ENCODE data around the gene PBX3.

- TF ChIP-seq CERS6 (CRISPR knock-in tag; IDR thresholded peaks at IDR 0.05), result no peak
- no peak for TF ChIP-seq EP300 (IDR thresholded peaks at IDR 0.05; ENCODE audit: low read depth in 2 of 2, low read length in 2 of 2)
- TF ChIP-seq EP300 (CRISPR knock-in tag; IDR thresholded peaks at IDR 0.05; ENCODE audit: borderline replicate concordance), result no peak
- TF ChIP-seq TCF7L2 (IDR thresholded peaks at IDR 0.05; ENCODE audit: low read depth, low read length), result no peak
- TF ChIP-seq NCOR1 (IDR thresholded peaks at IDR 0.05; ENCODE audit: borderline replicate concordance, low read length), result no peak
- TF ChIP-seq ZNF280D (CRISPR knock-in tag; IDR thresholded peaks at IDR 0.05), result no peak
- TF ChIP-seq MAZ (IDR thresholded peaks at IDR 0.05; ENCODE audit: borderline replicate concordance, low read depth, low read length), result no peak
- no peak for TF ChIP-seq MAZ (CRISPR knock-in tag; IDR thresholded peaks at IDR 0.05; ENCODE audit: low read depth)
- TF ChIP-seq SMAD1 (CRISPR knock-in tag; IDR thresholded peaks at IDR 0.05; ENCODE audit: borderline replicate concordance, low read depth), result no peak
- no peak for TF ChIP-seq ZNF101 (CRISPR knock-in tag; IDR thresholded peaks at IDR 0.05; ENCODE audit: borderline replicate concordance, low read depth)
- no peak for TF ChIP-seq HNRNPL (IDR thresholded peaks at IDR 0.05; ENCODE audit: low read depth, low read length)
- TF ChIP-seq EHMT2 (IDR thresholded peaks at IDR 0.05; ENCODE audit: borderline replicate concordance, low read depth, low read length), result no peak
These were observed 249.6 kb downstream of the PBX3 start for GRCh38 chr9:125996791-125997190.

Data from HepG2 (cell line).